Fibroblast of lung (primary cell): ENCODE results near the gene CYTH4.

Experiments used
- CTCF ChIP-seq, 2 donors: IDR thresholded peaks in 1 of 2; conservative IDR thresholded peaks in 1 of 2; 1 replicate in 1 of 2; 2 replicates in 1 of 2; pipeline ENCODE4 v1.5.1; 2011 to 2012; ENCODE audit warnings: low read length in 2 of 2, control low read depth in 1 of 2, inconsistent platforms in 1 of 2, low read depth in 1 of 2, mild to moderate bottlenecking in 1 of 2
- EZH2 ChIP-seq: IDR thresholded peaks from 2 replicates; pipeline ENCODE4 v1.5.1; 2012; ENCODE audit warnings: low read length, control low read depth, mild to moderate bottlenecking; ENCODE audit errors: missing control alignments

DNA sequence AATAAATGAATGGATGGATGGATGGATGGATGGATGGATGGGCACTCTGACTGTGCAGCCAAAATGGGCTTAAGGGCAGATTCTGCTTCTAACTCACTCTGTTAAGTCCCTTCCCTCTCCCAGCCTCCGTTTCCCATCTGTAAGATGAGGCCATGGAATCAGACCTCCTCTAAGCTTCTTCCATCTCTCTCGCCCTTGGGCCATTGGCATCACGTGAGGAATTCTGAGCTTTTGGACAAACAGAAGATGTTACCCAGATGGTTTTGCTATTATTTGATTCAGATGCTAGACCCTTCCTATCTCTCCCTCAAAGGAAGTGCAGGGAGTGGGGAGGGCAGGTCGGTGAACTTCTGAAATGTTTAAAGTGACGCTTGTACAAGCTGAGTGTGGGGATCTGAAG lies 4.0 kb upstream of the CYTH4 start:
- TF ChIP-seq CTCF (conservative IDR thresholded peaks at IDR 0.05 in 1 of 2, IDR thresholded peaks at IDR 0.05 in 1 of 2; ENCODE audit: low read depth in 1 of 2, low read length in 2 of 2) (no peak), EZH2 (no peak)
